OCI-LY1 (cell line): Measurements from ENCODE around the gene MKX.

Experiments
- H2AFZ ChIP-seq: fragments of 200-600 bp; sonication (generic), shearing (Covaris generic); 2 replicates; pipeline ENCODE4 v1.6.0; 2014; ENCODE audit warnings: antibody characterized with exemption, mild to moderate bottlenecking, low read length
- H3F3A ChIP-seq: fragments of 200-600 bp; sonication (generic), shearing (Covaris generic); 2 replicates; pipeline ENCODE4 v1.6.0; 2014; ENCODE audit warnings: mild to moderate bottlenecking, antibody characterized with exemption, low read length, moderate library complexity; ENCODE audit not compliant: insufficient read depth
- H3K27ac ChIP-seq: fragments of 200-600 bp; sonication (generic); 2 replicates; pipeline ENCODE4 v1.5.1; 2014; ENCODE audit warnings: low read length, mixed run types, mild to moderate bottlenecking, low read depth; ENCODE audit not compliant: poor library complexity, severe bottlenecking
- H3K27me3 ChIP-seq: fragments of 200-600 bp; sonication (generic); 2 replicates; pipeline ENCODE4 v1.6.0; 2014; ENCODE audit warnings: antibody characterized with exemption, mild to moderate bottlenecking, low read length, moderate library complexity; ENCODE audit not compliant: insufficient read depth
- H3K36me3 ChIP-seq: fragments of 200-600 bp; sonication (generic); 2 replicates; pipeline ENCODE4 v1.6.1; 2014; ENCODE audit warnings: mild to moderate bottlenecking, antibody characterized with exemption, low read length, moderate library complexity, mixed read lengths; ENCODE audit not compliant: insufficient read depth
- H3K4me1 ChIP-seq: fragments of 200-600 bp; sonication (generic); 2 replicates; pipeline ENCODE4 v1.5.1; 2014; ENCODE audit warnings: mild to moderate bottlenecking, low read length, moderate library complexity; ENCODE audit not compliant: insufficient read depth, severe bottlenecking
- H3K4me2 ChIP-seq: fragments of 200-600 bp; sonication (generic), shearing (Covaris generic); 2 replicates; pipeline ENCODE4 v1.6.1; 2014; ENCODE audit warnings: low read length
- H3K4me3 ChIP-seq: fragments of 200-600 bp; sonication (generic); 2 replicates; pipeline ENCODE4 v1.5.1; 2014; ENCODE audit warnings: low read length, low read depth, mild to moderate bottlenecking, mixed read lengths; ENCODE audit not compliant: poor library complexity, severe bottlenecking
- H3K79me2 ChIP-seq: fragments of 200-600 bp; shearing (Covaris generic); 2 replicates; pipeline ENCODE4 v1.6.1; 2016; ENCODE audit warnings: mixed run types, low read length, mixed read lengths; ENCODE audit not compliant: insufficient read depth
- H3K9ac ChIP-seq: fragments of 200-600 bp; sonication (generic), shearing (Covaris generic); 2 replicates; pipeline ENCODE4 v1.6.1; 2014; ENCODE audit warnings: mild to moderate bottlenecking, low read length, mixed read lengths
- H3K9me2 ChIP-seq: fragments of 200-600 bp; sonication (generic), shearing (Covaris generic); 2 replicates; pipeline ENCODE4 v1.6.1; 2014; ENCODE audit warnings: low read depth, mild to moderate bottlenecking, low read length, mixed read lengths
- H3K9me3 ChIP-seq: fragments of 200-600 bp; shearing (Covaris generic); 2 replicates; pipeline ENCODE4 v1.6.1; 2014; ENCODE audit warnings: low read length, mixed read lengths
- H4K20me1 ChIP-seq: fragments of 200-600 bp; sonication (generic), shearing (Covaris generic); 2 replicates; pipeline ENCODE4 v1.6.0; 2016; ENCODE audit warnings: mild to moderate bottlenecking, low read length; ENCODE audit not compliant: insufficient read depth
- EZH2 ChIP-seq: fragments of 200-600 bp; sonication (generic), shearing (Covaris generic); IDR thresholded peaks from 2 replicates; pipeline ENCODE4 v1.8.0; 2017; ENCODE audit warnings: borderline replicate concordance, mixed run types, mild to moderate bottlenecking, antibody characterized with exemption, low read length, moderate library complexity, mixed read lengths
- TF ChIP-seq, protein P1 (sequence below): fragments of 200-600 bp; sonication (generic), shearing (Covaris generic); IDR thresholded peaks from 2 replicates; pipeline ENCODE4 v1.5.1; 2017; ENCODE audit warnings: mild to moderate bottlenecking, antibody characterized with exemption, low read length, moderate library complexity, mixed read lengths

The MKX gene

GRCh38 chr10:27730041-27730440 lies 15.6 kb downstream of the MKX start:
- Histone ChIP-seq H3K4me2 (no peak overlapping the region), H3K36me3 (no peaks in the 10 kb centered on the region), H3K4me1 (no peaks in the 10 kb centered on the region), H3F3A (no peaks in the 10 kb centered on the region), H4K20me1 (no peaks in the 10 kb centered on the region), H3K79me2 (no peaks in the 10 kb centered on the region), H3K4me3 (no peak overlapping the region), H3K27me3 (no peaks in the 10 kb centered on the region), H2AFZ (no peak overlapping the region), H3K9ac (no peak overlapping the region), H3K9me2 (no peaks in the 10 kb centered on the region), H3K27ac (no peak overlapping the region), H3K9me3 (no peaks in the 10 kb centered on the region)
- TF ChIP-seq, protein P1, sequence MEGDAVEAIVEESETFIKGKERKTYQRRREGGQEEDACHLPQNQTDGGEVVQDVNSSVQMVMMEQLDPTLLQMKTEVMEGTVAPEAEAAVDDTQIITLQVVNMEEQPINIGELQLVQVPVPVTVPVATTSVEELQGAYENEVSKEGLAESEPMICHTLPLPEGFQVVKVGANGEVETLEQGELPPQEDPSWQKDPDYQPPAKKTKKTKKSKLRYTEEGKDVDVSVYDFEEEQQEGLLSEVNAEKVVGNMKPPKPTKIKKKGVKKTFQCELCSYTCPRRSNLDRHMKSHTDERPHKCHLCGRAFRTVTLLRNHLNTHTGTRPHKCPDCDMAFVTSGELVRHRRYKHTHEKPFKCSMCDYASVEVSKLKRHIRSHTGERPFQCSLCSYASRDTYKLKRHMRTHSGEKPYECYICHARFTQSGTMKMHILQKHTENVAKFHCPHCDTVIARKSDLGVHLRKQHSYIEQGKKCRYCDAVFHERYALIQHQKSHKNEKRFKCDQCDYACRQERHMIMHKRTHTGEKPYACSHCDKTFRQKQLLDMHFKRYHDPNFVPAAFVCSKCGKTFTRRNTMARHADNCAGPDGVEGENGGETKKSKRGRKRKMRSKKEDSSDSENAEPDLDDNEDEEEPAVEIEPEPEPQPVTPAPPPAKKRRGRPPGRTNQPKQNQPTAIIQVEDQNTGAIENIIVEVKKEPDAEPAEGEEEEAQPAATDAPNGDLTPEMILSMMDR, result no peak
- no peak for TF ChIP-seq EZH2

- no peaks in the 10 kb centered on the region for H3K27me3 ChIP-seq
- no peaks in the 10 kb centered on the region for H3K9me2 ChIP-seq
- H3K36me3 ChIP-seq, result no peaks in the 10 kb centered on the region
- no peaks in the 10 kb centered on the region for H3K9me3 ChIP-seq
- H4K20me1 ChIP-seq, result no peaks in the 10 kb centered on the region
- no peaks in the 10 kb centered on the region for H3K79me2 ChIP-seq
- H3K4me3 ChIP-seq, result no peak overlapping the region
- no peak overlapping the region for H2AFZ ChIP-seq
- TF ChIP-seq, protein P1, result no peak
- no peak for TF ChIP-seq EZH2
- H3K4me2 ChIP-seq, result no peak overlapping the region
- H3K4me1 ChIP-seq, result no peaks in the 10 kb centered on the region
- no peak overlapping the region for H3K27ac ChIP-seq
- H3K9ac ChIP-seq, result no peak overlapping the region
- no peaks in the 10 kb centered on the region for H3F3A ChIP-seq
Observed at GRCh38 chr10:27728338-27728737, 17.3 kb downstream of the MKX start.

- H3K9me3 ChIP-seq, result no peaks in the 10 kb centered on the region
- H3K4me3 ChIP-seq, result no peak overlapping the region
- no peaks in the 10 kb centered on the region for H3K36me3 ChIP-seq
- no peaks in the 10 kb centered on the region for H3K4me1 ChIP-seq
- no peaks in the 10 kb centered on the region for H3K27me3 ChIP-seq
- H2AFZ ChIP-seq, result no peak overlapping the region
- no peak for TF ChIP-seq EZH2
- TF ChIP-seq, protein P1, result peak; percentile 24; the same call in 1 of the 2 replicates
- no peaks in the 10 kb centered on the region for H3K9me2 ChIP-seq
- H3K4me2 ChIP-seq, result no peak overlapping the region
- H3K79me2 ChIP-seq, result no peaks in the 10 kb centered on the region
- H4K20me1 ChIP-seq, result no peaks in the 10 kb centered on the region
- no peaks in the 10 kb centered on the region for H3F3A ChIP-seq
- no peak overlapping the region for H3K9ac ChIP-seq
- no peak overlapping the region for H3K27ac ChIP-seq
Observed at GRCh38 chr10:27724287-27724686, 21.3 kb downstream of the MKX start.
